Uterus (tissue), 2 donors: Measurements from ENCODE around the gene ERC2.
"Not testable (repeated sequence)": the region's sequence is repeated elsewhere in the genome, so short reads cannot be mapped to it uniquely, and the experiment has no call there.

ENCODE experiments used
- CTCF ChIP-seq, 4 experiments: fragments of 200-600 bp in 2 of 4; fragments of 450-650 bp in 2 of 4; sonication (generic) in 2 of 4; IDR thresholded peaks; one replicate each; pipeline ENCODE4 v1.5.1; 2016 to 2019; ENCODE audit warnings: antibody characterized with exemption in 4 of 4, mild to moderate bottlenecking in 2 of 4, moderate library complexity in 1 of 4
- POLR2A ChIP-seq, 2 donors: fragments of 450-650 bp; IDR thresholded peaks; one replicate each; pipeline ENCODE4 v1.6.1; 2016; ENCODE audit warnings: antibody characterized with exemption in 2 of 2, mild to moderate bottlenecking in 1 of 2, moderate library complexity in 1 of 2

DNA sequence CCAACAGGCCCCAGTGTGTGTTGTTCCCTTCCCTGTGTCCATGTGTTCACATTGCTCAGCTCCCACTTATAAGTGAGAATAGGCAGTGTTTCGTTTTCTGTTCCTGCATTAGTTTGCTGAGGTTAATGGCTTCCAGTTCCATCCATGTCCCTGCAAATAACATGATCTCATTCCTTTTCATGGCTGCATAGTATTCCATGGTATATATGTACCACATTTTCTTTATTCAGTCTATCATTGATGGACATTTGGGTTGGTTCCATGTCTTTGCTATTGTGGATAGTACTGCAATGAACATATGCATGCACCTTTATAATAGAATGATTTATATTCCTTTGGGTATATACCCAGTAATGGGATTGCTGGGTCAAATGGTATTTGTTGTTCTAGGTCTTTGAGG is 452.9 kb downstream of the ERC2 start:
- not testable (repeated sequence) for TF ChIP-seq CTCF, POLR2A (IDR thresholded peaks at IDR 0.05)
